ENCODE results near the gene GIPC2. TPM values are rescaled to one million over a fixed set of nuclear protein-coding genes. Genes with fewer than 3 reads are reported as not detected.
A peak's percentile ranks its signal among the peaks of the same experiment; 100 is the strongest.
"Not testable (repeated sequence)": the region's sequence is repeated elsewhere in the genome, so short reads cannot be mapped to it uniquely, and the experiment has no call there.

The GIPC2 gene
- total RNA-seq = not detected in 2 replicates
- 0.09 TPM for total RNA-seq (2013)
- polyA plus RNA-seq = not detected in 2 replicates
- not detected in 2 replicates for polyA minus RNA-seq

- ChIA-PET CTCF (no interaction called here), POLR2A (no interaction called here)
- Mint-ChIP-seq H3K27ac (no peak within 1 kb of the TSS), H3K27me3 (peaks cover 47% of the 10 kb centered on the region), H3K4me3 (peak within 1 kb of the TSS; percentile 83), H3K9me3 (ENCODE audit: insufficient read depth) (no peaks in the 10 kb centered on the region), H3K4me1 (peaks cover 20% of the 10 kb centered on the region)
- Histone ChIP-seq H3K9me3 (ENCODE audit: control extremely low read depth in 1 of 3, control insufficient read depth in 2 of 3, insufficient read depth in 1 of 3, low read length in 2 of 3) (peaks cover 0 to 4% (median 0%) of the 10 kb centered on the region in 3 donors), H3K9ac (ENCODE audit: low read length) (peak within 1 kb of the TSS; percentile 64), H3K4me2 (replicated peaks; ENCODE audit: low read depth, low read length, poor library complexity, severe bottlenecking) (peak within 1 kb of the TSS; percentile 89), H3K27ac (ENCODE audit: low read length in 2 of 2) (no peak within 1 kb of the TSS), H3K4me1 (ENCODE audit: control insufficient read depth in 2 of 2, insufficient read depth in 2 of 2, low read length in 2 of 2) (peaks cover 19 to 24% of the 10 kb centered on the region in 2 donors), H3K79me2 (ENCODE audit: control insufficient read depth, insufficient read depth, low read length) (no peaks in the 10 kb centered on the region), H3K4me3 (ENCODE audit: control extremely low read depth in 1 of 5, extremely low read depth in 1 of 5, insufficient read depth in 1 of 5, low read depth in 2 of 5, low read length in 4 of 5) (peak within 1 kb of the TSS in 4 of 5 experiments; percentile 35 to 68 (median 52)), H3K27me3 (replicated peaks in 1 of 4; ENCODE audit: control extremely low read depth in 1 of 4, control insufficient read depth in 3 of 4, insufficient read depth in 4 of 4, low read length in 3 of 4) (peaks cover 0 to 38% (median 35%) of the 10 kb centered on the region in 4 experiments), H3K36me3 (replicated peaks in 1 of 2; ENCODE audit: control extremely low read depth in 1 of 2, control insufficient read depth in 1 of 2, extremely low read depth in 1 of 2, insufficient read depth in 2 of 2, low read length in 1 of 2) (no peaks in the 10 kb centered on the region), H2AFZ (ENCODE audit: insufficient read depth, low read depth, low read length, poor library complexity, severe bottlenecking) (peak within 1 kb of the TSS; percentile 80), H4K20me1 (ENCODE audit: control insufficient read depth, insufficient read depth, low read length, poor library complexity, severe bottlenecking) (no peaks in the 10 kb centered on the region)
- ATAC-seq (ENCODE audit: low read depth) (peak; percentile 10), DNase-seq (peak; percentile 48)
- TF ChIP-seq CTCF (IDR thresholded peaks at IDR 0.05) (no peak), EZH2 (IDR thresholded peaks at IDR 0.05; ENCODE audit: borderline replicate concordance, insufficient read depth, low read depth, low read length, poor library complexity, severe bottlenecking) (no peak)
- 2% methylated on average over 82 of the region's 85 CpGs for WGBS (ENCODE audit: insufficient coverage)
- intact Hi-C loops (cut with micrococcal nuclease) = no loop called here
Measured at GRCh38 chr1:78045926-78046778, at the start of gene GIPC2. Gene GIPC2, plus strand, starts transcription at chr1:78045966. Its CDS starts 129 bp downstream, at chr1:78046095.

DNA sequence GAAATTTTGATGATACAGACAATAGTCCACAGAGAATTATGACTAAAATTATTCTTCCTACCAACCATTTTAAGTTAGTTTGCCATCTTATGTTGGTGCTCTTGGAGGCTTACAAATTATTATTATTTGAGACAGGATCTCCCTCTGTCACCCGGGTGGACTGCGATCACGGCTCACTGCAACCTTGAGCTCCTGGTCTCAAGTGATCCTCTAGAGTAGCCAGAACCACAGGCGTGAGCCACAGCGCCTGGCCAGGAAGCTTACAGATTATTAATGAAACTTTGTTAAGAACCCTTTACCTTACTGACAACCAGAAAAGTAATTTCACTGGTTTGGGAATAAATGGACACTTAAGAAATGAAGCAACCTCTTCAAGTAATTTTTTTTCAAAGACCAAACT, 49.0 kb upstream of the GIPC2 start:
- peaks cover 33% of the 10 kb centered on the region for H3K79me2 ChIP-seq (ENCODE audit: control insufficient read depth, insufficient read depth, low read length)
- ChIA-PET CTCF (interaction anchor here (0.7 kb wide), 1 partner anchor 21 kb away, joined by 3 read pairs; no protein-coding TSS in a partner anchor), POLR2A (no interaction called here)
- no peaks in the 10 kb centered on the region for H3K27me3 ChIP-seq (replicated peaks in 1 of 4; ENCODE audit: control extremely low read depth in 1 of 4, control insufficient read depth in 3 of 4, insufficient read depth in 4 of 4, low read length in 3 of 4)
- no peaks in the 10 kb centered on the region for H3K4me1 ChIP-seq (ENCODE audit: control insufficient read depth in 2 of 2, insufficient read depth in 2 of 2, low read length in 2 of 2)
- no peaks in the 10 kb centered on the region for H3K9me3 ChIP-seq (ENCODE audit: control extremely low read depth in 1 of 3, control insufficient read depth in 2 of 3, insufficient read depth in 1 of 3, low read length in 2 of 3)
- no peak overlapping the region for H3K4me3 Mint-ChIP-seq
- DNase-seq = no peak
- no peaks in the 10 kb centered on the region for H4K20me1 ChIP-seq (ENCODE audit: control insufficient read depth, insufficient read depth, low read length, poor library complexity, severe bottlenecking)
- no peak overlapping the region for H3K4me3 ChIP-seq (ENCODE audit: control extremely low read depth in 1 of 5, extremely low read depth in 1 of 5, insufficient read depth in 1 of 5, low read depth in 2 of 5, low read length in 4 of 5)
- no peak overlapping the region for H3K27ac Mint-ChIP-seq
- no peak for ATAC-seq (ENCODE audit: low read depth)
- WGBS (ENCODE audit: insufficient coverage) = 100% methylated on average over 3 of the region's 5 CpGs
- no peak overlapping the region for H3K9ac ChIP-seq (ENCODE audit: low read length)
- TF ChIP-seq CTCF (IDR thresholded peaks at IDR 0.05) (no peak), EZH2 (IDR thresholded peaks at IDR 0.05; ENCODE audit: borderline replicate concordance, insufficient read depth, low read depth, low read length, poor library complexity, severe bottlenecking) (no peak)
- no peaks in the 10 kb centered on the region for H3K36me3 ChIP-seq (replicated peaks in 1 of 2; ENCODE audit: control extremely low read depth in 1 of 2, control insufficient read depth in 1 of 2, extremely low read depth in 1 of 2, insufficient read depth in 2 of 2, low read length in 1 of 2)
- peaks cover 1% of the 10 kb centered on the region for H3K4me1 Mint-ChIP-seq
- H3K9me3 Mint-ChIP-seq (ENCODE audit: insufficient read depth) = no peaks in the 10 kb centered on the region
- H3K27ac ChIP-seq (ENCODE audit: low read length in 2 of 2) = no peak overlapping the region
- H2AFZ ChIP-seq (ENCODE audit: insufficient read depth, low read depth, low read length, poor library complexity, severe bottlenecking) = no peak overlapping the region
- intact Hi-C loops (cut with micrococcal nuclease) = no loop called here
- no peak overlapping the region for H3K4me2 ChIP-seq (replicated peaks; ENCODE audit: low read depth, low read length, poor library complexity, severe bottlenecking)
- no peaks in the 10 kb centered on the region for H3K27me3 Mint-ChIP-seq

- H3K9ac ChIP-seq (ENCODE audit: low read length); ATAC-seq (ENCODE audit: low read depth); H3K27me3 ChIP-seq (replicated peaks in 1 of 4; ENCODE audit: control extremely low read depth in 1 of 4, control insufficient read depth in 3 of 4, insufficient read depth in 4 of 4, low read length in 3 of 4); H3K36me3 ChIP-seq (replicated peaks in 1 of 2; ENCODE audit: control extremely low read depth in 1 of 2, control insufficient read depth in 1 of 2, extremely low read depth in 1 of 2, insufficient read depth in 2 of 2, low read length in 1 of 2); POLR2A ChIA-PET; H3K9me3 Mint-ChIP-seq (ENCODE audit: insufficient read depth); H3K9me3 ChIP-seq (ENCODE audit: control extremely low read depth in 1 of 3, control insufficient read depth in 2 of 3, insufficient read depth in 1 of 3, low read length in 2 of 3); H3K27ac Mint-ChIP-seq; intact Hi-C loops (cut with micrococcal nuclease); H3K27ac ChIP-seq (ENCODE audit: low read length in 2 of 2); H3K4me1 ChIP-seq (ENCODE audit: control insufficient read depth in 2 of 2, insufficient read depth in 2 of 2, low read length in 2 of 2); H4K20me1 ChIP-seq (ENCODE audit: control insufficient read depth, insufficient read depth, low read length, poor library complexity, severe bottlenecking); H3K79me2 ChIP-seq (ENCODE audit: control insufficient read depth, insufficient read depth, low read length); DNase-seq; H2AFZ ChIP-seq (ENCODE audit: insufficient read depth, low read depth, low read length, poor library complexity, severe bottlenecking); H3K4me3 Mint-ChIP-seq; H3K27me3 Mint-ChIP-seq; H3K4me2 ChIP-seq (replicated peaks; ENCODE audit: low read depth, low read length, poor library complexity, severe bottlenecking); H3K4me3 ChIP-seq (ENCODE audit: control extremely low read depth in 1 of 5, extremely low read depth in 1 of 5, insufficient read depth in 1 of 5, low read depth in 2 of 5, low read length in 4 of 5); CTCF ChIA-PET: not testable (repeated sequence)
- WGBS (ENCODE audit: insufficient coverage) = 90% methylated on average over 10 of the region's 11 CpGs
- peaks cover 24% of the 10 kb centered on the region for H3K4me1 Mint-ChIP-seq
Measured at GRCh38 chr1:78000536-78000935, 45.2 kb upstream of the GIPC2 start.

Data from B cell (primary cell).